C4-2B (cell line): ENCODE results near the gene CKS2.

ENCODE experiments used
- ZFX ChIP-seq: fragments of 450-650 bp; IDR thresholded peaks from 2 replicates; pipeline ENCODE4 v1.6.1; 2017
- TF ChIP-seq, protein P1 (sequence below): fragments of 450-650 bp; conservative IDR thresholded peaks from 2 replicates; pipeline ENCODE4 v1.5.1; 2017; ENCODE audit warnings: mild to moderate bottlenecking

DNA sequence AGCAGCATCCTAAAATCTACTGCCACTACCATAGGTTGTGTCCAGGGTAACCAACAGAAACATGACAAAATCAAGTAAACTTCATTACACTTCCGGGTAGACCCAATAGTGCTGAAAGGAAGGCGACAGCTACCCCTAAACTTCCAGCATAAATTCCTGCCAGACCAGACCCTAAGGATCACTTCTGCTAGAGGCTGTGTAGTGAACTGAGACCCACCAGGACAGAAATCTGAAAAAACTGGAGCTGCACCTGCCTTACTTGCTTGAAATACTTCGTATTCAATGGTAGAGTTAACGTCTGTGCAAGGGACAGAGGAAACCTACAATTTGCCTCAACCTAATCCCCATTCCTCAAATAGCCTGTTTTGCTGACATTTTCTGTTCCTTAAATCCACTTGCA lies 6.3 kb downstream of the CKS2 start:
- TF ChIP-seq, protein P1, sequence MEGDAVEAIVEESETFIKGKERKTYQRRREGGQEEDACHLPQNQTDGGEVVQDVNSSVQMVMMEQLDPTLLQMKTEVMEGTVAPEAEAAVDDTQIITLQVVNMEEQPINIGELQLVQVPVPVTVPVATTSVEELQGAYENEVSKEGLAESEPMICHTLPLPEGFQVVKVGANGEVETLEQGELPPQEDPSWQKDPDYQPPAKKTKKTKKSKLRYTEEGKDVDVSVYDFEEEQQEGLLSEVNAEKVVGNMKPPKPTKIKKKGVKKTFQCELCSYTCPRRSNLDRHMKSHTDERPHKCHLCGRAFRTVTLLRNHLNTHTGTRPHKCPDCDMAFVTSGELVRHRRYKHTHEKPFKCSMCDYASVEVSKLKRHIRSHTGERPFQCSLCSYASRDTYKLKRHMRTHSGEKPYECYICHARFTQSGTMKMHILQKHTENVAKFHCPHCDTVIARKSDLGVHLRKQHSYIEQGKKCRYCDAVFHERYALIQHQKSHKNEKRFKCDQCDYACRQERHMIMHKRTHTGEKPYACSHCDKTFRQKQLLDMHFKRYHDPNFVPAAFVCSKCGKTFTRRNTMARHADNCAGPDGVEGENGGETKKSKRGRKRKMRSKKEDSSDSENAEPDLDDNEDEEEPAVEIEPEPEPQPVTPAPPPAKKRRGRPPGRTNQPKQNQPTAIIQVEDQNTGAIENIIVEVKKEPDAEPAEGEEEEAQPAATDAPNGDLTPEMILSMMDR, result no peak
- no peak for TF ChIP-seq ZFX
